Activated CD8-positive, alpha-beta memory T cell treated with anti-CD3 and anti-CD28 coated beads for 1 hour (primary cell): ENCODE results near the gene NFATC1.
"Not testable (repeated sequence)": the region's sequence is repeated elsewhere in the genome, so short reads cannot be mapped to it uniquely, and the experiment has no call there.

Experiments
- DNase-seq, 2 donors: peaks; one replicate each; pipeline ENCODE4 v3.0.0-alpha.2; 2020; ENCODE audit warnings: low read depth in 1 of 2; ENCODE audit errors: extremely low read depth in 1 of 2

The NFATC1 gene

DNA sequence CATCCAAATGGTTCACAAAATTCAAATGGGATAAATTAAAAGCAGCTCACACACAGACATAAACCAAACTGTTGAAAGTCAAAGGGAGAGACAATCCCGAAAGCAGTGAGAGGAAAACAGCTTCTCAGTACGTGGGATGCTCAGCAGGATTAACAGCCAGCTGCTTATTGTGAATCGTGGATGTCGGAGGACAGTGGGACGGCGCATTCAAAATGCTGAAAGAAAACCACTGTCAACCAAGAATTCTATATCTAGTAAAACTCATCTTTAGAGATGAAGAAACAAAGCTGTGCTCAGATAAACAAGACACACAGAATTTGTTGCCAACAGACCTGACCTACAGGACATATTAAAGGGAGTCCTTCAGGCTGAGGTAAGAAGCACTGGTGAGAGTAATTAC is 102.9 kb downstream of the NFATC1 start:
- DNase-seq, result no peak

DNA sequence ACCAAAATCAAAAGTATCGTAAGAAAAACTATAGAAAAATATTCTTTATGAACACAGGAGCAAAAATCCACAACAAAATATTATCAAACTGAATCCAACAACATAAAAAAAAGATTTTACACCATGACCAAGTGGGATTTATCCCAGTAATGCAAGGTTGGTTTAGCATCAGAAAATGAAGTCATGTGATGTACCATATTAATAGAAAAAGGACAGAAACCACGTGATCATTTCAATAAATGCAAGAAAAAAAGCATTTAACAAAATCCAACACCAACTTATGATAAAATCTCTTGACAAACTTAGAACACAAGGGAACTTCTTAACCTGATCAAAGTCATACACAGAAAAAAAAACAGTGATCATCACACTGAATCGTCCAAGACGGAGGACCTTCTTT is 105.3 kb downstream of the NFATC1 start:
- DNase-seq, result no peak

DNA sequence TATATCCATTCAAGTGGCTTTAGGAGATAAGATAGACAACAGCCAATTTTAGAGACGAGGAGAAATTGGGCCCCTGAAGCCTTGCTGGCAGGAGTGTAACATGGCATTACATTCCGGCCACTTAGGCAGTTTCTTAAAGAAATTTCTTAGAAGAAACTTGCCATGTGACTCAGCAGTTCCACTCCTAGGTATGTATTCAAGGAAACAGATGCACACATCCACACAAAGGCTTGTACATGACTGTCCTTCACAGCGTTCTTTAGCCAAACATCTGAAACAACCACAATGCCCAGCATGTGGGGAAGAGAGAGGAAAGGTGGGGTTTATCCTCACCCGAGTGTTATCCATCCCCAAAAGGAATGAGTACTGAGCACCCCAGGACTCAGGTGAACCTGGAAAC is 107.1 kb downstream of the NFATC1 start:
- no peak for DNase-seq

DNA sequence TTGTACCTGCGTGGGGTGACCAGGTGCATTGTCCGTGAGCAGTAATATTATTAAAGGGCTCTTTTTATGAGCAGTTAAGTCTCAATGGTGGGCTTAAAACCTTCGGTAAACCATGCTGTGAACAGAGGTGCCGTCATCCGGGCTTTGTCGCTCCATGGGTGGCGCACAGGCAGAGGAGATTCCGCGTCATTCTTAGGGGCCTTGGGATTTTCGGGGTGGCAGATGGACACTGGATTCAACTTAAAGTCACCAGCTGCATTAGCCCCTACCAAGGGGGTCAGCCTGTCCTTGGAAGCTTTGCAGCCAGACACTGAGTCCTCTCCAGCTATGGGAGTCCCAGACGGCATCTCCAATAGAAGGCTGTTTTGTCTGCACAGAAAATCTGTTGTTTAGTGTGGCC is 107.7 kb downstream of the NFATC1 start:
- DNase-seq, result no peak

GRCh38 chr18:79504034-79504433 is 108.3 kb downstream of the NFATC1 start:
- DNase-seq, result no peak

DNA sequence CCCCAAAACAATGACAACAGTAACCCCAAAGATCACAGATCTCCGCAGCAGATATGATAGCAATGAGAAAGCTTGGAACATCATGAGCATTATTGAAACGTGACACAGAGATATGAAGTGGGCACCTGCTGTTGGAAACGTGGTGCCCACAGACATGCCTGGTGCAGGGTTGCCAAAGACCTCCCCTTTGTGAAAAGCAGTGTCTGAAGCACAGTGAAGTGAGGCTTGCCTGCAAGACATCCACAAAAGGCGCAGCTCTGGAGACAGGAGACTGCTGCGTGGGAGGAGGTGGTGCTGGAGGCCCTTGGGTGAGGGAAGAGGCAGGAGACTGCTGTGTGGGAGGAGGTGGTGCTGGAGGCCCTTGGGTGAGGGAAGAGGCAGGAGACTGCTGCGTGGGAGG is 108.8 kb downstream of the NFATC1 start:
- DNase-seq, result not testable (repeated sequence)

DNA sequence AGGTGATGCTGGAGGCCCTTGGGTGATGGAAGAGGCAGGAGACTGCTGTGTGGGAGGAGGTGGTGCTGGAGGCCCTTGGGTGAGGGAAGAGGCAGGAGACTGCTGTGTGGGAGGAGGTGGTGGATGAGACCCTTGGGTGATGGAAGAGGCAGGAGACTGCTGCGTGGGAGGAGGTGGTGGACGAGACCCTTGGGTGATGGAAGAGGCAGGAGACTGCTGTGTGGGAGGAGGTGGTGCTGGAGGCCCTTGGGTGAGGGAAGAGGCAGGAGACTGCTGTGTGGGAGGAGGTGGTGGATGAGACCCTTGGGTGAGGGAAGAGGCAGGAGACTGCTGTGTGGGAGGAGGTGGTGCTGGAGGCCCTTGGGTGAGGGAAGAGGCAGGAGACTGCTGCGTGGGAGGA is 109.7 kb downstream of the NFATC1 start:
- not testable (repeated sequence) for DNase-seq

DNA sequence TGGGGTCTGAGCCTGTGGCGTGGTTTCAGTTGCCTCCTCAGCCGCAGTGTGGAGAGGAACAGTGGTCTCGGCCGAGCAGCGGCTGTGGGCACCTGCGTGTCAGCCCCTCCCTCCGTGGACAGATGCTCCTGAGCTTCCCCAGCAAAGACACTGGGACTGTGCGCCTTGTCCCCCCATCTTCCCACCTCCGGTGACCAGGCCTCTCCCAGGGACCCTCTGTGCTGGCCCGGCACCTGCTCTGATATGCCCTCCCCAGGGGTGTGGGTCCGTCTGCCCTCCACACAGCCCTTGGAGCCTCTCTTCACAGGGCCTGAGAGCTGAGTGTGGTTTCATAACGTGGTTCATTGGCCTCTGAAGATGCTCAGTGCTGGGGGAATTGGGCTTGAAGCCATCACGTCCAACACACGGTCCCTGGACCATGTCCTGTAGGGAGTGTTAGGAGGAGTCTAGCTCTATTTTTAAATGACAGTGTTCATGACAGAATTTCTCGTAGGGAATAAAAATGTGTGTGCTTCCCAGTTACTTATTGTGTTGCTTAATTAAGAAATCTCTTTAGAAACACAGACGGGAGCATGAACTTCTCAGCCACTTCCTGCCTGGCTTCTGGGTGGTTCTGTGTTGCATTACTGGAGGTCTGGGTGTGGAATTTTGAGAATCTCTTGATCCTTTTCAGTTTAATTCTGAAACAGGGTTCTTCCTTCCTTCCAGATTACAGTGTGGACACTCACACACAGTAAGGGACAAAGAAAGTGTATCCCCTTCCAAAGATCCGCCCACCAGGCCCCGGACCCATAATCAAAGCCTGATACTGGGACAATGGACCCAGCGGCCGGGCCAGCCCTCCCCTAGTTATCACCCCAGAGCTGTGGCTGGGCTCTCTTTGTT is 110.7 kb downstream of the NFATC1 start:
- DNase-seq, result no peak

DNA sequence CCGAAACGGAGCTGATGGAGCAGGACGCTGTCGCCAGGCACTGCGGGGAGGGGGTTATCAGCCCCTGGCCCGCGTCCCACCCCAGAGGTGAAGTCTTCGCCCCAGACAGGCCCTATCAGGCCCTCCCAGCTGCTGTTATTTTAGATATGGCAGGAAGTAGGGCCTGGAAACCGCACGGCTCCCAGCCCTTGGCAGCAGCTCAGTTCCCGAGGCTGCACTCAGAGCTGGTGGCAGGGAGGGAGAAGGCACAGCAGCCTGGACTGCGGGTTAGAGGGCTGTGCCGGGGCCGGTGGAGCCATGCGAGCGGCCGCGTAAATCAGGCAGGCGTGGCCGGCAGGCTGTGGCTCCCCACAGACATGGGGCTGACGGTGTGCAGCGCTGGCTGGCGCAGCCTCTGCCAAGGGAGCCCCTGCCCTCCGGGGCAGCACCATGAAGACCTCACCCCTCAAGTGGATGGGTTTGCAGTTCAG is 111.4 kb downstream of the NFATC1 start:
- no peak for DNase-seq

GRCh38 chr18:79507546-79508480 is 112.1 kb downstream of the NFATC1 start:
- DNase-seq, result no peak

DNA sequence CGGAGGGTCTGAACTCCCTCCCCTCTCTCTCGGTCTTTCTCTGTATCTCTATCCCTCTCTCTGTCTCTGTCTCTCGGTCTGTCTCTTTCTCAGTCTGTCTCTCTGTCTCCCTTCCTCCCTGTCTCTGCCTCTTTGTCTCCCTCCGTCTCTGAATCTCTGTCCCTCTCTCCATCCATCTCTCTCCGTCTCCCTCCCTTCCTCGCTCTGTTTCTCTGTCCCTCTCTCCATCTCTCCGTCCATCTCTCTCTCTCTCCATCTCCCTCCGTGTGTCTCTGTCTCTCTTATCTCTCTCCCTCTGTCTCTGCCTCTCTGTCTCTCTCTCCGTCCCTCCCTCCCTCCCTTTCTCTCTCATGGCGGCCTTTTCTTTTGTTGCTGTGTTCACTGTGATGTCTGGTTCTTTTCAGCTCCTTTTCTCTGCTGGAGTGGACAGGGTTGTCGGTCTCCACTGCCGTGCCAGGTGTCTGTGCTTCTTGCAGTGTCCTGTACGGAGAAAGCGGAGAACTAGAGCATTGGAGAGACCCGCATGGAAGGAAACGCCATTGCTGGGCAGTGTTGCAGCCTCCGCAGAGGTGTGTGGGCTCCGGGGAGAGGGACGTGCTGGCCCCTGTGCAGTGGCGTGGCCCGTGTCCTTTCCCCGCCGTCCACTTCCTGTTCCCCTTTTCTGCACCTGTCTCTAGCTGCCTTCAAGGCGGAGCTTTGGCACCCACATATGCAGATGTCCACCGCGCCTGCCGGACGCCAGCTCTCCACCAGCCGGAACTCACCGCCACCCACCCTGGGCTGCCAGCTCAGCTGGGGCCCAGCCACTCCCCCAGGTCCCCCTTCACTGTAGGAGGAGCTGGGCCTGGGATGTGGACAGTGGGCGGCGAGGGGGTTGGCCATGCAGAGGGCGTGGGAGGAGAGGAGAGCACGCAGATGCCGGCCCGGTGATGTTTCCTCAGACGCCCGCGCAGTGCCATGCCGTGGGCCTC is 113.1 kb downstream of the NFATC1 start:
- no peak for DNase-seq

- no peak for DNase-seq
Measured at GRCh38 chr18:79509536-79509930, 113.8 kb downstream of the NFATC1 start.

DNA sequence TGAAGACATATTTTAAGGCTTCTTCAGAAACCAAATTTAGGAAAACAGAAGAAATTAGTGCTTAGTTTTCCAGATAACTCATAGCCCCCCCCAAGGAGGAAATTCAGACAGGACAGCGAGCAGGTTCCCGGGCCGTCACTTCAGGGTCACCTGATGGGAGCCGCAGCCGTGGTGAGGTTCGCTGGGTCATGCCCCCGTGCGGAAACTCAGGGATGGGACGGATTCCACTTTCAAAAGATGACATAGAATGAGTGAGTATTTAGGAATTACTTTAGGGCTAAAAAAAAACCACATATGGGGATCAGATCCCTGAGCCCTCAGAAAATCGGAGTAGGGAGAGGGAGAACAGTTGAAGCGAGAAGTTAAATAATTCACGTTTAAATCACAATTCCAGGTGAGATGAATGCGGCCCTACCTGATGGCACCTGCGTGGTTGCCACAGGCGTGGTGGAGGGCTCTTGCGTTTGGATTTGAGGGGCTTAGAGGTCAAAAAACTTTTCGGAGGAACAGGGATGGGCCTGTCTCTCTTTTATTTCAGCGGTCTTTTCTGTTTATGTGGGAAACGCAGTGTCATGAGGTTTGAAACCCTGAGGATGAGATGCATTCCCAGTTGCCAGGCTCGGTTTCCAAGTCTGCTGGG is 114.4 kb downstream of the NFATC1 start:
- no peak for DNase-seq

- no peak for DNase-seq
Measured at GRCh38 chr18:79510731-79511241, 115.1 kb downstream of the NFATC1 start.

GRCh38 chr18:79511271-79511670 is 115.5 kb downstream of the NFATC1 start:
- DNase-seq, result no peak

DNA sequence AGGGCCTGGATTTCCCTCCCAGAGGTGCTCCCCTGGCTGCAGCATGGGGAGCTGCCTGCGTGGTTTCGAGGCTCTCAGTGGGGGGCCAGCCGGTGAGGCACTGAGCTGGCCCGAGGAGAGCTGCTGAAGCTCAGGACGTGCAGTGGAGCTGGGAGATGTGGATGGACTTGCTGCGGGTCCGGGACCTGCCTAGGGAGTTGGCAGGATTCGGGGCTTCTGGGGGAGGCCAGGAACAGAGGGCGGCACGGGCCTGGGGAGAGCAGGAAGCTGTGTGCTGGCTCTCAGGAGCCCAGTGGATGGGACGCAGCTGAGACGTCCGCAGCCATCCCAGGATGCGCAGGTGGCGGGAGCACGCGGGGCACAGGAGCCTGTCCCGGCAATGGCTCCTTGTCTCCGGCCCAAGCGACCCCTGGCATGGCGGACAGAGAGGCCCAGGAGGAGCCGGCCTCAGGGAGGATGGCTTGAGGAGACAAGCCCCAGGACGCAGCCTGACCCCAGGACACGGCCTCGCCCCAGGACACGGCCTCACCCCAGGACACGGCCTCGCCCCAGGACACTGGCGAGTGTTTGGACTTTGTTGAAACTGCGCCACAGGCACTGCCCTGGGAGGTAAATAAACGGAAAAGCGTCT is 116.1 kb downstream of the NFATC1 start:
- no peak for DNase-seq

DNA sequence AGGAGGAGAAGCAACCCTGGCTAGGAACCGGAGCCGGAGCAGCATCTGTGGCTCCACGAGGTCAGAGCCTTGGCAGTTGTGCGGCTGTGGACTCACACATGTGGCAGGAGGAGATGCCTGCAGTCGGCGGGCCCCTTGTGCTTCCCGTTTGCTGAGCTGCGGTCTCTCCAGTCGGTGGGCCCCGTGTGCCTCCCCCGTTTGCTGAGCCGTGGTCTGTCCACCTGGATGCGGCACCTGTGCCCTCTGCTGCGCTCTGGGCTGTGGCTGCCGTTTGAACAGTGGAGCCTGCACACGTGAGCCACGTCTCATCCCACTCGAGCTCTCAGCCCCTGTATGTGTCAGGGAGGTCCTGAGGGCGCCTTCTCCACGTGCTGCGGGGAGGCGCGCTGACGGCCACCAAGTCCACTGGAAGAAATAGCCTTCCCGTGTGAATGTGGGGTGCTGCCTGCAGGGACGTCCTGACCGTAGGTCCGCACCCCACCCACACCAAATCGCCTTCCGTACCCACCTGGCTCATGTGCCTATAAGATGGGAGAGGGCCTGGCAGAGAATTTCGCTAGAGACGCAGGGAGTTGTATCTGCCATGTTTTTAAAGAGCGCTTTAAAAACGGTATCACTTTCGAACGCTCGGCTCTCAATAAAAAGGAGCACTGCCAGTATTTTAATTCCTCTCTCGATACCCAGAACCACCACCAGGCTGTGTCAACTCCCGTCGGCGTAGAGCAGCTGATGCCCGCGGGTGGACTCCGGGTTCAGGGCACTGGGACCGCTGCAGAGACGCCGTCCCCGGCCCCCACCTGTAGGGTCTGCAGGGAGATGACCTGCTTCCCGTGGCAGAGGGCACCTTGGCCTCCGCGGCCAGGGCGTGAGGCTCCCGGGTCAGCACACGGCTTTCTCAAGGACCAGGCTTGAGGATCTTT is 117.0 kb downstream of the NFATC1 start:
- no peak for DNase-seq

- no peak for DNase-seq
Measured at GRCh38 chr18:79513381-79514081, 117.8 kb downstream of the NFATC1 start.
